IgD-negative memory B cell (primary cell): ENCODE measurements around the gene NR3C1. TPM values are rescaled to one million over a fixed set of nuclear protein-coding genes. Genes with fewer than 3 reads are reported as not detected.

Source experiments
- H3K27ac Mint-ChIP-seq, 3 donors: one replicate each; pipeline ENCODE4 v1.8.0; 2020 to 2022; ENCODE audit warnings: mild to moderate bottlenecking in 3 of 3, mixed read lengths in 3 of 3, moderate library complexity in 1 of 3
- H3K27me3 Mint-ChIP-seq: one replicate; pipeline ENCODE4 v1.8.0; 2021; ENCODE audit warnings: mixed read lengths
- H3K36me3 Mint-ChIP-seq: one replicate; pipeline ENCODE4 v1.8.0; 2020; ENCODE audit warnings: mild to moderate bottlenecking, mixed read lengths
- H3K4me1 Mint-ChIP-seq, 3 donors: one replicate each; pipeline ENCODE4 v1.8.0; 2020 to 2022; ENCODE audit warnings: mixed read lengths in 3 of 3, mild to moderate bottlenecking in 1 of 3
- H3K4me3 Mint-ChIP-seq, 4 donors: one replicate each; pipeline ENCODE4 v1.8.0; 2020 to 2022; ENCODE audit warnings: mild to moderate bottlenecking in 4 of 4, mixed read lengths in 4 of 4, moderate library complexity in 3 of 4
- H3K9me3 Mint-ChIP-seq, 3 donors: one replicate each; pipeline ENCODE4 v1.8.0; 2020 to 2021; ENCODE audit warnings: mixed read lengths in 3 of 3, mild to moderate bottlenecking in 1 of 3
- polyA plus RNA-seq: library from polyadenylated mRNA; unstranded; fragments of 300-500 nt; fragmentation: Illumina TruSeq; gene quantifications from one replicate; pipeline ENCODE4 v1.2.3, GENCODE V29; 2021

Gene NR3C1
- polyA plus RNA-seq, 1 donor from 2014 or later, result 78.4 TPM

GRCh38 chr5:143374496-143375217 lies 28.8 kb downstream of the NR3C1 start:
- Mint-ChIP-seq H3K4me3 (no peak overlapping the region), H3K9me3 (no peaks in the 10 kb centered on the region), H3K36me3 (no peaks in the 10 kb centered on the region), H3K27me3 (no peaks in the 10 kb centered on the region), H3K27ac (peak overlapping the region in 1 of 3 donors; percentile 80), H3K4me1 (peaks cover 41 to 60% (median 55%) of the 10 kb centered on the region in 3 donors)

GRCh38 chr5:143373076-143373475 lies 30.4 kb downstream of the NR3C1 start:
- no peak overlapping the region for H3K27ac Mint-ChIP-seq
- H3K36me3 Mint-ChIP-seq, result peaks cover 8% of the 10 kb centered on the region
- H3K9me3 Mint-ChIP-seq, result no peaks in the 10 kb centered on the region
- no peaks in the 10 kb centered on the region for H3K27me3 Mint-ChIP-seq
- H3K4me1 Mint-ChIP-seq, result peaks cover 37 to 59% (median 55%) of the 10 kb centered on the region in 3 donors
- no peak overlapping the region for H3K4me3 Mint-ChIP-seq

GRCh38 chr5:143372187-143372829 lies 31.2 kb downstream of the NR3C1 start:
- H3K4me3 Mint-ChIP-seq, result no peak overlapping the region
- H3K27me3 Mint-ChIP-seq, result no peaks in the 10 kb centered on the region
- peaks cover 8% of the 10 kb centered on the region for H3K36me3 Mint-ChIP-seq
- H3K27ac Mint-ChIP-seq, result no peak overlapping the region
- peaks cover 40 to 59% (median 50%) of the 10 kb centered on the region in 3 donors for H3K4me1 Mint-ChIP-seq
- H3K9me3 Mint-ChIP-seq, result no peaks in the 10 kb centered on the region

GRCh38 chr5:143370440-143370839 lies 33.0 kb downstream of the NR3C1 start:
- Mint-ChIP-seq H3K9me3 (no peaks in the 10 kb centered on the region), H3K27ac (no peak overlapping the region), H3K4me3 (no peak overlapping the region), H3K4me1 (peaks cover 47 to 55% (median 50%) of the 10 kb centered on the region in 3 donors), H3K36me3 (peaks cover 14% of the 10 kb centered on the region), H3K27me3 (no peaks in the 10 kb centered on the region)

GRCh38 chr5:143364061-143364460 lies 39.4 kb downstream of the NR3C1 start:
- H3K27ac Mint-ChIP-seq, result no peak overlapping the region
- peak overlapping the region in 1 of 4 donors; percentile 50 for H3K4me3 Mint-ChIP-seq
- no peaks in the 10 kb centered on the region for H3K27me3 Mint-ChIP-seq
- H3K9me3 Mint-ChIP-seq, result peaks cover 0 to 7% (median 0%) of the 10 kb centered on the region in 3 donors
- H3K4me1 Mint-ChIP-seq, result peaks cover 61 to 66% (median 66%) of the 10 kb centered on the region in 3 donors
- H3K36me3 Mint-ChIP-seq, result peaks cover 19% of the 10 kb centered on the region

- H3K27me3 Mint-ChIP-seq, result no peaks in the 10 kb centered on the region
- H3K9me3 Mint-ChIP-seq, result peaks cover 0 to 7% (median 0%) of the 10 kb centered on the region in 3 donors
- peak overlapping the region in 1 of 3 donors; percentile 69 for H3K27ac Mint-ChIP-seq
- H3K4me3 Mint-ChIP-seq, result peak overlapping the region in 2 of 4 donors; percentile 52 to 75
- H3K4me1 Mint-ChIP-seq, result peaks cover 59 to 71% (median 64%) of the 10 kb centered on the region in 3 donors
- H3K36me3 Mint-ChIP-seq, result peaks cover 17% of the 10 kb centered on the region
Observed at GRCh38 chr5:143362664-143363227, 40.7 kb downstream of the NR3C1 start.

- Mint-ChIP-seq H3K27me3 (no peaks in the 10 kb centered on the region), H3K27ac (no peak overlapping the region), H3K4me1 (peaks cover 61 to 65% (median 63%) of the 10 kb centered on the region in 3 donors), H3K36me3 (peaks cover 16% of the 10 kb centered on the region), H3K4me3 (peak overlapping the region in 1 of 4 donors; percentile 47), H3K9me3 (peaks cover 0 to 7% (median 0%) of the 10 kb centered on the region in 3 donors)
Observed at GRCh38 chr5:143361438-143361837, 42.0 kb downstream of the NR3C1 start.

GRCh38 chr5:143360755-143361154 lies 42.7 kb downstream of the NR3C1 start:
- Mint-ChIP-seq H3K4me1 (peaks cover 59 to 62% (median 59%) of the 10 kb centered on the region in 3 donors), H3K27ac (peak overlapping the region in 1 of 3 donors; percentile 28), H3K4me3 (peak overlapping the region in 2 of 4 donors; percentile 36 to 63), H3K27me3 (no peaks in the 10 kb centered on the region), H3K36me3 (peaks cover 12% of the 10 kb centered on the region), H3K9me3 (peaks cover 0 to 7% (median 0%) of the 10 kb centered on the region in 3 donors)

GRCh38 chr5:143359869-143360268 lies 43.6 kb downstream of the NR3C1 start:
- H3K27ac Mint-ChIP-seq, result no peak overlapping the region
- H3K27me3 Mint-ChIP-seq, result no peaks in the 10 kb centered on the region
- peaks cover 54 to 62% (median 54%) of the 10 kb centered on the region in 3 donors for H3K4me1 Mint-ChIP-seq
- H3K9me3 Mint-ChIP-seq, result peaks cover 0 to 5% (median 0%) of the 10 kb centered on the region in 3 donors
- H3K4me3 Mint-ChIP-seq, result peak overlapping the region in 1 of 4 donors; percentile 1
- peaks cover 12% of the 10 kb centered on the region for H3K36me3 Mint-ChIP-seq

- peak overlapping the region in 1 of 3 donors; percentile 53 for H3K27ac Mint-ChIP-seq
- H3K27me3 Mint-ChIP-seq, result no peaks in the 10 kb centered on the region
- peaks cover 2% of the 10 kb centered on the region for H3K36me3 Mint-ChIP-seq
- H3K9me3 Mint-ChIP-seq, result no peaks in the 10 kb centered on the region
- H3K4me3 Mint-ChIP-seq, result no peak overlapping the region
- H3K4me1 Mint-ChIP-seq, result peaks cover 54 to 68% (median 54%) of the 10 kb centered on the region in 3 donors
Observed at GRCh38 chr5:143356855-143357583, 46.5 kb downstream of the NR3C1 start.

GRCh38 chr5:143355710-143356109 lies 47.8 kb downstream of the NR3C1 start:
- H3K27ac Mint-ChIP-seq, result no peak overlapping the region
- peak overlapping the region in 1 of 4 donors; percentile 30 for H3K4me3 Mint-ChIP-seq
- H3K27me3 Mint-ChIP-seq, result no peaks in the 10 kb centered on the region
- no peaks in the 10 kb centered on the region for H3K9me3 Mint-ChIP-seq
- peaks cover 46 to 61% (median 47%) of the 10 kb centered on the region in 3 donors for H3K4me1 Mint-ChIP-seq
- H3K36me3 Mint-ChIP-seq, result peaks cover 2% of the 10 kb centered on the region

GRCh38 chr5:143354025-143354424 lies 49.5 kb downstream of the NR3C1 start:
- Mint-ChIP-seq H3K27ac (peak overlapping the region in 2 of 3 donors; percentile 54 to 80), H3K4me1 (peaks cover 36 to 54% (median 38%) of the 10 kb centered on the region in 3 donors)

GRCh38 chr5:143352691-143353090 lies 50.8 kb downstream of the NR3C1 start:
- peak overlapping the region in 2 of 3 donors; percentile 6 to 88 for H3K27ac Mint-ChIP-seq
- peaks cover 33 to 55% (median 38%) of the 10 kb centered on the region in 3 donors for H3K4me1 Mint-ChIP-seq
- H3K9me3 Mint-ChIP-seq, result no peaks in the 10 kb centered on the region
- no peaks in the 10 kb centered on the region for H3K27me3 Mint-ChIP-seq
- peak overlapping the region in 2 of 4 donors; percentile 4 to 86 for H3K4me3 Mint-ChIP-seq
- peaks cover 2% of the 10 kb centered on the region for H3K36me3 Mint-ChIP-seq

More at GRCh38 chr5:143354025-143354424, 49.5 kb downstream of the NR3C1 start:
- Mint-ChIP-seq H3K4me3 (peak overlapping the region in 3 of 4 donors; percentile 7 to 86 (median 81)), H3K9me3 (no peaks in the 10 kb centered on the region), H3K27me3 (no peaks in the 10 kb centered on the region), H3K36me3 (peaks cover 2% of the 10 kb centered on the region)

- H3K4me3 Mint-ChIP-seq, result no peak overlapping the region
- H3K4me1 Mint-ChIP-seq, result peaks cover 36 to 53% (median 45%) of the 10 kb centered on the region in 3 donors
- no peak overlapping the region for H3K27ac Mint-ChIP-seq
- peaks cover 2% of the 10 kb centered on the region for H3K36me3 Mint-ChIP-seq
- H3K9me3 Mint-ChIP-seq, result no peaks in the 10 kb centered on the region
- no peaks in the 10 kb centered on the region for H3K27me3 Mint-ChIP-seq
Observed at GRCh38 chr5:143350751-143351602, 52.5 kb downstream of the NR3C1 start.
